Stomach (tissue), 9 donors: Measurements from ENCODE around the gene DLX2. TPM values are rescaled to one million over a fixed set of nuclear protein-coding genes. Genes with fewer than 3 reads are reported as not detected.

Experiments used
- DNase-seq, 2 donors: peaks; one replicate each; pipeline versions ENCODE4 v3.0.0 to v3.0.0-alpha.2; 2013 to 2019
- H3K27ac ChIP-seq, 5 donors: fragments of 200-600 bp in 4 of 5; sonication (generic) in 4 of 5; one replicate each; pipeline ENCODE4 v1.5.1; 2013 to 2019; ENCODE audit warnings: mild to moderate bottlenecking in 1 of 5, moderate library complexity in 1 of 5
- H3K27me3 ChIP-seq, 3 donors: fragments of 200-600 bp; sonication (generic); one replicate each; pipeline ENCODE4 v1.5.1; 2017 to 2019; ENCODE audit warnings: mixed run types in 1 of 3
- H3K36me3 ChIP-seq, 4 donors: fragments of 200-600 bp; sonication (generic); 1 replicate in 3 of 4; 2 replicates in 1 of 4; pipeline ENCODE4 v1.5.1; 2016 to 2019
- H3K4me1 ChIP-seq, 4 donors: fragments of 200-600 bp; sonication (generic); one replicate each; pipeline ENCODE4 v1.5.1; 2016 to 2019
- H3K4me3 ChIP-seq, 4 donors: fragments of 200-600 bp; sonication (generic) in 3 of 4; one replicate each; pipeline ENCODE4 v1.5.1; 2016 to 2019; ENCODE audit warnings: mild to moderate bottlenecking in 1 of 4
- H3K9me3 ChIP-seq, 4 donors: fragments of 200-600 bp; sonication (generic); one replicate each; pipeline ENCODE4 v1.5.1; 2016 to 2019
- CTCF ChIP-seq, 7 experiments: fragments of 450-650 bp in 4 of 7; fragments of 200-600 bp in 3 of 7; sonication (generic) in 3 of 7; IDR thresholded peaks; one replicate each; pipeline ENCODE4 v1.5.1; 2016 to 2019; ENCODE audit warnings: antibody characterized with exemption in 7 of 7, control low read depth in 2 of 7, mild to moderate bottlenecking in 1 of 7
- EP300 ChIP-seq: sonication (generic); formaldehyde crosslinking; IDR thresholded peaks from one replicate; pipeline ENCODE4 v1.6.1; 2017; ENCODE audit warnings: antibody characterized with exemption
- POLR2A ChIP-seq, 4 donors: fragments of 450-650 bp; IDR thresholded peaks; one replicate each; pipeline ENCODE4 v1.6.1; 2016; ENCODE audit warnings: antibody characterized with exemption in 4 of 4, control low read depth in 2 of 4, mild to moderate bottlenecking in 1 of 4, moderate library complexity in 1 of 4
- POLR2AphosphoS5 ChIP-seq, 3 donors: sonication (generic); formaldehyde crosslinking; IDR thresholded peaks; one replicate each; pipeline ENCODE4 v1.6.1; 2016; ENCODE audit warnings: antibody characterized with exemption in 3 of 3
- WGBS, 5 donors: extraction: QIAGEN DNeasy Blood & Tissue Kit in 3 of 5; methylation state at CpG; one replicate each; pipeline versions ENCODE4 v1.1.5 to v1.1.7; 2013 to 2018; 5-methylcytosine and 5-hydroxymethylcytosine counted together
- intact Hi-C: fragments of 100-400 bp; cut with DNase I; formaldehyde crosslinking; loops from one replicate; pipeline ENCODE4 v1.15.1; 2023; ENCODE audit warnings: low total_unique reads
- polyA plus RNA-seq, 3 donors: library from polyadenylated mRNA; stranded (reverse); fragments of 200-250 nt; gene quantifications; one replicate each; pipeline ENCODE4 v1.2.3, GENCODE V29; 2013
- total RNA-seq, 5 donors: library from RNA; depleted of rRNA; stranded (reverse); fragments of >200 nt; gene quantifications; one replicate each; pipeline versions ENCODE4 v1.1.0 to v1.2.3, GENCODE V29; 2014 to 2016
- donor health status: healthy with polysubstance abuse.
- donor health status: Bipolar disorder and iron deficiency.
- donor health status: healthy.

The DLX2 gene
- total and polyA plus RNA-seq, 8 donors = 0.03 TPM; not detected in 7

- intact Hi-C loops = loop anchor here (10.0 kb wide), 2 partner anchors 287 to 397 kb away; no protein-coding TSS in a partner anchor
- Histone ChIP-seq H3K27me3 (peaks cover 67 to 100% (median 100%) of the 10 kb centered on the region in 3 donors), H3K9me3 (no peaks in the 10 kb centered on the region), H3K36me3 (no peaks in the 10 kb centered on the region), H3K4me1 (peaks cover 64 to 86% (median 71%) of the 10 kb centered on the region in 4 donors), H3K27ac (no peak overlapping the region), H3K4me3 (peak overlapping the region; percentile 43 to 60 (median 54))
- no peak for DNase-seq
- TF ChIP-seq EP300 = no peak
- TF ChIP-seq CTCF (IDR thresholded peaks at IDR 0.05) = no peak
- TF ChIP-seq POLR2A (IDR thresholded peaks at IDR 0.05) = no peak
- no peak for TF ChIP-seq POLR2AphosphoS5 (IDR thresholded peaks at IDR 0.05)
- 3 to 6% (median 5%) methylated on average over 10 to 36 of the region's 36 CpGs for WGBS, 5 donors
These were observed 794 bp downstream of the DLX2 start for GRCh38 chr2:172101821-172102390.

- Histone ChIP-seq H3K27me3 (peaks cover 70 to 100% (median 100%) of the 10 kb centered on the region in 3 donors), H3K4me1 (peaks cover 66 to 86% (median 72%) of the 10 kb centered on the region in 4 donors), H3K27ac (no peak overlapping the region), H3K36me3 (no peaks in the 10 kb centered on the region), H3K4me3 (peak overlapping the region in 2 of 4 donors; percentile 56 to 60), H3K9me3 (no peaks in the 10 kb centered on the region)
- peak in 1 of 2 donors; percentile 46 for DNase-seq
- WGBS, 5 donors = 6 to 9% (median 7%) methylated on average over 45 to 54 of the region's 54 CpGs
- TF ChIP-seq CTCF (IDR thresholded peaks at IDR 0.05) = no peak
- TF ChIP-seq POLR2AphosphoS5 (IDR thresholded peaks at IDR 0.05) = no peak
- no peak for TF ChIP-seq EP300
- TF ChIP-seq POLR2A (IDR thresholded peaks at IDR 0.05) = no peak
- intact Hi-C loops = loop anchor here (10.0 kb wide), 2 partner anchors 286 to 396 kb away; no protein-coding TSS in a partner anchor
These were observed 1.5 kb downstream of the DLX2 start for GRCh38 chr2:172100935-172101820.

GRCh38 chr2:172100080-172100934, 2.4 kb downstream of the DLX2 start:
- intact Hi-C loops = loop anchor here (10.0 kb wide), 2 partner anchors 286 to 396 kb away; no protein-coding TSS in a partner anchor
- TF ChIP-seq CTCF (IDR thresholded peaks at IDR 0.05) (no peak), POLR2A (IDR thresholded peaks at IDR 0.05) (no peak), POLR2AphosphoS5 (IDR thresholded peaks at IDR 0.05) (no peak), EP300 (no peak)
- Histone ChIP-seq H3K27ac (no peak overlapping the region), H3K4me1 (peaks cover 67 to 86% (median 75%) of the 10 kb centered on the region in 4 donors), H3K27me3 (peaks cover 71 to 100% (median 100%) of the 10 kb centered on the region in 3 donors), H3K9me3 (no peaks in the 10 kb centered on the region), H3K36me3 (no peaks in the 10 kb centered on the region), H3K4me3 (peak overlapping the region in 2 of 4 donors; percentile 5 to 60)
- 5 to 8% (median 6%) methylated on average over 43 to 72 of the region's 72 CpGs for WGBS, 5 donors
- peak in 1 of 2 donors; percentile 22 for DNase-seq
